D341Med (cell line): ENCODE data around the gene MAPKAPK2.
A peak's percentile ranks its signal among the peaks of the same experiment; 100 is the strongest.

Source experiments
- DNase-seq: peaks from one replicate; pipeline ENCODE4 v3.0.0; 2012; ENCODE audit warnings: low spot score

MAPKAPK2 gene

GRCh38 chr1:206660136-206660535, 24.6 kb upstream of the MAPKAPK2 start:
- DNase-seq = no peak

GRCh38 chr1:206661161-206661820, 23.4 kb upstream of the MAPKAPK2 start:
- DNase-seq = no peak

- no peak for DNase-seq
Measured at GRCh38 chr1:206662396-206663092, 22.2 kb upstream of the MAPKAPK2 start.

GRCh38 chr1:206663362-206663761, 21.3 kb upstream of the MAPKAPK2 start:
- DNase-seq = no peak

GRCh38 chr1:206663832-206664652, 20.7 kb upstream of the MAPKAPK2 start:
- peak; percentile 86 for DNase-seq

- no peak for DNase-seq
Measured at GRCh38 chr1:206664740-206665139, 20.0 kb upstream of the MAPKAPK2 start.

- DNase-seq = no peak
Measured at GRCh38 chr1:206666031-206666561, 18.6 kb upstream of the MAPKAPK2 start.

GRCh38 chr1:206666954-206667665, 17.6 kb upstream of the MAPKAPK2 start:
- DNase-seq = no peak

GRCh38 chr1:206668351-206668750, 16.4 kb upstream of the MAPKAPK2 start:
- no peak for DNase-seq

GRCh38 chr1:206668874-206669410, 15.8 kb upstream of the MAPKAPK2 start:
- DNase-seq = no peak

- no peak for DNase-seq
Measured at GRCh38 chr1:206672011-206672688, 12.6 kb upstream of the MAPKAPK2 start.

- no peak for DNase-seq
Measured at GRCh38 chr1:206672844-206673758, 11.6 kb upstream of the MAPKAPK2 start.

- DNase-seq = no peak
Measured at GRCh38 chr1:206674236-206674635, 10.5 kb upstream of the MAPKAPK2 start.

GRCh38 chr1:206674745-206675175, 9.9 kb upstream of the MAPKAPK2 start:
- DNase-seq = no peak

- DNase-seq = no peak
Measured at GRCh38 chr1:206676499-206676898, 8.2 kb upstream of the MAPKAPK2 start.

GRCh38 chr1:206678490-206678889, 6.2 kb upstream of the MAPKAPK2 start:
- DNase-seq = no peak

- no peak for DNase-seq
Measured at GRCh38 chr1:206679738-206680211, 4.9 kb upstream of the MAPKAPK2 start.

- no peak for DNase-seq
Measured at GRCh38 chr1:206680279-206680678, 4.4 kb upstream of the MAPKAPK2 start.

GRCh38 chr1:206681359-206681758, 3.3 kb upstream of the MAPKAPK2 start:
- DNase-seq = no peak

GRCh38 chr1:206682111-206682510, 2.6 kb upstream of the MAPKAPK2 start:
- DNase-seq = no peak
